Neuronal stem cell (in vitro differentiated cells): ENCODE results near the gene CACNA2D2.

Source experiments
- DNase-seq: peaks from one replicate; pipeline ENCODE4 v3.0.0-alpha.2; 2013; ENCODE audit warnings: low spot score
- H2AFZ ChIP-seq: one replicate; pipeline ENCODE4 v1.6.1; 2013; ENCODE audit warnings: mild to moderate bottlenecking, low read length, inconsistent platforms
- H2AK5ac ChIP-seq: 2 replicates; pipeline ENCODE4 v1.6.1; 2013; ENCODE audit warnings: low read depth, mild to moderate bottlenecking, inconsistent platforms, low read length, moderate library complexity, mixed read lengths
- H2BK120ac ChIP-seq: 2 replicates; pipeline ENCODE4 v1.6.1; 2013; ENCODE audit warnings: low read depth, mild to moderate bottlenecking, inconsistent platforms, low read length, moderate library complexity, mixed read lengths
- H2BK12ac ChIP-seq: one replicate; pipeline ENCODE4 v1.6.1; 2013; ENCODE audit warnings: low read length, inconsistent platforms
- H2BK15ac ChIP-seq: 2 replicates; pipeline ENCODE4 v1.6.1; 2013; ENCODE audit warnings: mild to moderate bottlenecking, low read length, inconsistent platforms, mixed read lengths
- H2BK5ac ChIP-seq: one replicate; pipeline ENCODE4 v1.6.1; 2013; ENCODE audit warnings: inconsistent platforms, mild to moderate bottlenecking, low read length, moderate library complexity
- H3K14ac ChIP-seq: one replicate; pipeline ENCODE4 v1.6.1; 2013; ENCODE audit warnings: low read length, inconsistent platforms
- H3K18ac ChIP-seq: 2 replicates; pipeline ENCODE4 v1.6.1; 2013; ENCODE audit warnings: low read length, inconsistent platforms
- H3K23ac ChIP-seq: 2 replicates; pipeline ENCODE4 v1.6.1; 2013; ENCODE audit warnings: low read depth, mild to moderate bottlenecking, mixed read lengths, low read length, inconsistent platforms; ENCODE audit not compliant: poor library complexity
- H3K27ac ChIP-seq: replicated peaks from 3 replicates; pipeline ENCODE4 v1.5.1; 2013; ENCODE audit warnings: low read length, inconsistent platforms
- H3K27me3 ChIP-seq, 3 experiments: 2 replicates each; pipeline ENCODE4 v1.6.1; 2013; ENCODE audit warnings: low read length in 3 of 3, mild to moderate bottlenecking in 2 of 3, inconsistent platforms in 1 of 3, low read depth in 1 of 3, mixed read lengths in 1 of 3, moderate library complexity in 1 of 3; ENCODE audit not compliant: control insufficient read depth in 3 of 3, insufficient read depth in 3 of 3
- H3K36me3 ChIP-seq, 2 donors: replicated peaks in 1 of 2; 2 replicates each; pipeline ENCODE4 v1.6.1; 2013; ENCODE audit warnings: low read length in 2 of 2; ENCODE audit not compliant: control insufficient read depth in 2 of 2, insufficient read depth in 2 of 2
- H3K4ac ChIP-seq: 2 replicates; pipeline ENCODE4 v1.6.1; 2013; ENCODE audit warnings: inconsistent platforms, mild to moderate bottlenecking, low read length, moderate library complexity
- H3K4me1 ChIP-seq, 2 donors: 1 replicate in 1 of 2; 2 replicates in 1 of 2; pipeline ENCODE4 v1.6.1; 2013; ENCODE audit warnings: low read length in 2 of 2, low read depth in 1 of 2; ENCODE audit not compliant: control insufficient read depth in 2 of 2, insufficient read depth in 1 of 2
- H3K4me2 ChIP-seq: one replicate; pipeline ENCODE4 v1.6.1; 2013; ENCODE audit warnings: mild to moderate bottlenecking, low read length, inconsistent platforms; ENCODE audit not compliant: insufficient read depth, poor library complexity, severe bottlenecking
- H3K4me3 ChIP-seq, 2 donors: 2 replicates each; pipeline ENCODE4 v1.5.1; 2013; ENCODE audit warnings: low read length in 2 of 2, mild to moderate bottlenecking in 2 of 2, inconsistent platforms in 1 of 2, moderate library complexity in 1 of 2
- H3K79me1 ChIP-seq: one replicate; pipeline ENCODE4 v1.6.1; 2013; ENCODE audit warnings: low read depth, mild to moderate bottlenecking, inconsistent platforms, low read length, moderate library complexity
- H3K9ac ChIP-seq: one replicate; pipeline ENCODE4 v1.6.1; 2013; ENCODE audit warnings: mild to moderate bottlenecking, low read depth, low read length, inconsistent platforms; ENCODE audit not compliant: poor library complexity
- H3K9me3 ChIP-seq, 2 donors: replicated peaks in 1 of 2; 2 replicates each; pipeline versions ENCODE3 to v1.6.1; 2013; ENCODE audit warnings: low read length in 2 of 2, mild to moderate bottlenecking in 2 of 2, inconsistent platforms in 1 of 2, low read depth in 1 of 2, mixed read lengths in 1 of 2, moderate library complexity in 1 of 2; ENCODE audit not compliant: control insufficient read depth in 2 of 2, insufficient read depth in 1 of 2
- H4K8ac ChIP-seq: one replicate; pipeline ENCODE4 v1.6.1; 2013; ENCODE audit warnings: low read depth, mild to moderate bottlenecking, inconsistent platforms, low read length, moderate library complexity
- H4K91ac ChIP-seq: one replicate; pipeline ENCODE4 v1.6.1; 2013; ENCODE audit warnings: low read length, low read depth, mild to moderate bottlenecking, inconsistent platforms; ENCODE audit not compliant: poor library complexity
- WGBS, 2 donors: extraction: QIAGEN DNeasy Blood & Tissue Kit; methylation state at CpG; one replicate each; pipeline ENCODE4 v1.1.7; 2013; ENCODE audit warnings: missing lambda C conversion rate in 2 of 2, mixed read lengths in 1 of 2; ENCODE audit not compliant: insufficient read length in 2 of 2, insufficient replicate concordance in 1 of 2; ENCODE audit errors: extremely low coverage in 2 of 2; 5-methylcytosine and 5-hydroxymethylcytosine counted together

CACNA2D2 gene

GRCh38 chr3:50340448-50341329 is 162.7 kb downstream of the CACNA2D2 start, which contains the start of gene RASSF1:
Gene RASSF1, minus strand, starts transcription at chr3:50340836. Its CDS starts 31 bp downstream, at chr3:50340805.
- no peak within 1 kb of the TSS for H2BK120ac ChIP-seq
- no CpG with 5 or more reads among the region's 85 CpGs for WGBS, 2 donors
- peak within 1 kb of the TSS in 1 of 2 donors; percentile 71 for H3K4me3 ChIP-seq

GRCh38 chr3:50340147-50340447 is 163.3 kb downstream of the CACNA2D2 start:
- Histone ChIP-seq H3K18ac (peak overlapping the region; percentile 93), H2BK120ac (no peak overlapping the region), H2BK5ac (no peak overlapping the region), H3K4me2 (peak overlapping the region; percentile 58), H3K14ac (peak overlapping the region; percentile 47), H3K4ac (no peak overlapping the region), H2BK12ac (no peak overlapping the region), H3K23ac (peak overlapping the region; percentile 83), H3K4me1 (peaks cover 14 to 15% of the 10 kb centered on the region in 2 donors), H3K9me3 (peaks cover 2 to 6% of the 10 kb centered on the region in 2 donors), H4K91ac (no peak overlapping the region), H2AK5ac (peak overlapping the region; percentile 65), H2BK15ac (no peak overlapping the region), H3K27ac (no peak overlapping the region), H3K9ac (peak overlapping the region; percentile 82), H2AFZ (peak overlapping the region; percentile 69), H4K8ac (no peak overlapping the region), H3K36me3 (peaks cover 0 to 9% of the 10 kb centered on the region in 2 donors), H3K79me1 (peaks cover 6% of the 10 kb centered on the region), H3K27me3 (peaks cover 16 to 61% (median 54%) of the 10 kb centered on the region in 3 experiments), H3K4me3 (no peak overlapping the region)
- WGBS, 2 donors, result no CpG with 5 or more reads among the region's 9 CpGs
- no peak for DNase-seq

More at GRCh38 chr3:50340448-50341329, 162.7 kb downstream of the CACNA2D2 start, which contains the start of gene RASSF1:
- peak within 1 kb of the TSS; percentile 46 for H2BK15ac ChIP-seq
- peak within 1 kb of the TSS; percentile 47 for H3K14ac ChIP-seq
- H3K9ac ChIP-seq, result peak within 1 kb of the TSS; percentile 82
- H2AFZ ChIP-seq, result peak within 1 kb of the TSS; percentile 69
- no peak for DNase-seq
- H3K4me2 ChIP-seq, result peak within 1 kb of the TSS; percentile 58
- peak within 1 kb of the TSS; percentile 93 for H3K18ac ChIP-seq
- H3K4ac ChIP-seq, result no peak within 1 kb of the TSS
- H3K36me3 ChIP-seq, result peaks cover 0 to 3% of the 10 kb centered on the region in 2 donors
- peak within 1 kb of the TSS; percentile 83 for H3K23ac ChIP-seq
- peaks cover 5% of the 10 kb centered on the region for H3K79me1 ChIP-seq
- peaks cover 13 to 17% of the 10 kb centered on the region in 2 donors for H3K4me1 ChIP-seq
- peak within 1 kb of the TSS; percentile 65 for H2AK5ac ChIP-seq
- peaks cover 16 to 67% (median 56%) of the 10 kb centered on the region in 3 experiments for H3K27me3 ChIP-seq
- no peak within 1 kb of the TSS for H3K27ac ChIP-seq
- H4K91ac ChIP-seq, result no peak within 1 kb of the TSS
- H3K9me3 ChIP-seq, result peaks cover 2 to 6% of the 10 kb centered on the region in 2 donors
- peak within 1 kb of the TSS; percentile 27 for H2BK5ac ChIP-seq
- H4K8ac ChIP-seq, result no peak within 1 kb of the TSS
- H2BK12ac ChIP-seq, result peak within 1 kb of the TSS; percentile 47

- no peak overlapping the region for H2AK5ac ChIP-seq
- no peak overlapping the region for H3K9ac ChIP-seq
- H3K4me1 ChIP-seq, result peaks cover 13 to 14% of the 10 kb centered on the region in 2 donors
- H3K9me3 ChIP-seq, result peaks cover 2 to 6% of the 10 kb centered on the region in 2 donors
- H3K27me3 ChIP-seq, result peaks cover 16 to 56% (median 50%) of the 10 kb centered on the region in 3 experiments
- H3K36me3 ChIP-seq, result peaks cover 0 to 11% of the 10 kb centered on the region in 2 donors
- no peak overlapping the region for H3K18ac ChIP-seq
- no peak overlapping the region for H3K14ac ChIP-seq
- H2BK12ac ChIP-seq, result no peak overlapping the region
- no peak overlapping the region for H2BK5ac ChIP-seq
- H3K79me1 ChIP-seq, result peaks cover 6% of the 10 kb centered on the region
- no peak overlapping the region for H2AFZ ChIP-seq
- no peak overlapping the region for H4K91ac ChIP-seq
- H2BK120ac ChIP-seq, result no peak overlapping the region
- H2BK15ac ChIP-seq, result no peak overlapping the region
- no CpG with 5 or more reads among the region's 14 CpGs for WGBS, 2 donors
- no peak overlapping the region for H4K8ac ChIP-seq
- H3K27ac ChIP-seq, result no peak overlapping the region
- H3K23ac ChIP-seq, result no peak overlapping the region
- no peak overlapping the region for H3K4me3 ChIP-seq
- DNase-seq, result no peak
- no peak overlapping the region for H3K4me2 ChIP-seq
- H3K4ac ChIP-seq, result no peak overlapping the region
Observed at GRCh38 chr3:50339485-50340146, 163.8 kb downstream of the CACNA2D2 start.

- H3K27me3 ChIP-seq, result peaks cover 16 to 50% (median 50%) of the 10 kb centered on the region in 3 experiments
- H3K4me1 ChIP-seq, result peaks cover 13 to 14% of the 10 kb centered on the region in 2 donors
Observed at GRCh38 chr3:50338965-50339364, 164.5 kb downstream of the CACNA2D2 start.

More at GRCh38 chr3:50338965-50339364, 164.5 kb downstream of the CACNA2D2 start:
- no peak overlapping the region for H4K8ac ChIP-seq
- no peak overlapping the region for H3K14ac ChIP-seq
- H3K4ac ChIP-seq, result no peak overlapping the region
- H3K18ac ChIP-seq, result no peak overlapping the region
- no peak overlapping the region for H2BK15ac ChIP-seq
- peaks cover 6% of the 10 kb centered on the region for H3K79me1 ChIP-seq
- no peak overlapping the region for H2AK5ac ChIP-seq
- no peak overlapping the region for H2BK120ac ChIP-seq
- H3K4me3 ChIP-seq, result no peak overlapping the region
- peaks cover under 1 to 18% of the 10 kb centered on the region in 2 donors for H3K36me3 ChIP-seq
- no peak overlapping the region for H3K4me2 ChIP-seq
- H4K91ac ChIP-seq, result no peak overlapping the region
- no CpG with 5 or more reads among the region's 5 CpGs for WGBS, 2 donors
- no peak overlapping the region for H2AFZ ChIP-seq
- no peak overlapping the region for H3K9ac ChIP-seq
- no peak overlapping the region for H2BK5ac ChIP-seq
- H3K27ac ChIP-seq, result no peak overlapping the region
- no peak overlapping the region for H2BK12ac ChIP-seq
- no peak overlapping the region for H3K23ac ChIP-seq
- H3K9me3 ChIP-seq, result peaks cover 2 to 6% of the 10 kb centered on the region in 2 donors
- no peak for DNase-seq
